ENCODE results near the gene EGFL8. TPM values are rescaled to one million over a fixed set of nuclear protein-coding genes. Genes with fewer than 3 reads are reported as not detected.
"Not testable (repeated sequence)": the region's sequence is repeated elsewhere in the genome, so short reads cannot be mapped to it uniquely, and the experiment has no call there.

The EGFL8 gene
- total RNA-seq, 2 experiments from 2014 or later: 12.8 to 14.0 TPM

DNA sequence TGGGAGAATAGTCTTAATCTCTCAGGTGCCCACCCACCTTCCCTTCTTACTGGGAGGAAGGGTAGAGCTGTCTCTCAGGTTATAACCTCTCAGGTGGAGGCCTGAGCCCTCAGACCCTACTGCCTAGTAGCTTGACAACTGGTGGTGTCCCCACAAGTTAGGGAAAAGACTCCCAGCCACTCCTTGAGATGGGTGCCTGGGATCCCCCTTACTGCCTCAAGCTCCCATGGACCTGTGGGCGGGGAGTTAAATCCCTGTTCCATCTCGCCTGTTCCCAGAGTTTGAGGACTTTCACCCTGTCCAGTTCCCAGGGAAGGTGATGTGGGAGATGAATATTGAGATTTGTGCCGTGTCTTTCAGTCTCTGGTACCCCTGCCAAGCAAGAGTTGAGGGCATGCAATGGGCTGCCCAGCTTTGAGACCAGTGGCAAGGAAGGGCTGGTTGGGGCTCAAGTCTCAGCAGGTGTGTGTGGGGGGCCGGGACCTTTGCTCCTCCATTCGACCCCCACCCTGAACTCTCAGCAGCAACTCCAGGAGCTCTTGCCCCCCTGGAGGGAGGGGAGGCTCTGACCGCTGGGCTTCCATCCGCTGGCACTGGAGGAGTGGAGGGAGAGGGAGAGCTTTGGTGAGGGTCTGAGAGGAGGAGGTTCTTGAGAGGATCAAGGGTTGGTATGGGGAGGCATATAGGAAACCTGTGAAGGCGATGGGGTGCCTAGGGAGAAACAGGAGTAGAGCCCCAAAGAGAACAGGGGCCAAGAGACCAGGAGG is 26.7 kb downstream of the EGFL8 start:
- Mint-ChIP-seq H3K27me3 (no peaks in the 10 kb centered on the region), H3K9me3 (no peaks in the 10 kb centered on the region), H3K4me3 (peak overlapping the region; percentile 92), H3K36me3 (peaks cover 39% of the 10 kb centered on the region), H3K4me1 (peaks cover 56% of the 10 kb centered on the region), H3K27ac (peak overlapping the region; percentile 93)
- no peak for DNase-seq

DNA sequence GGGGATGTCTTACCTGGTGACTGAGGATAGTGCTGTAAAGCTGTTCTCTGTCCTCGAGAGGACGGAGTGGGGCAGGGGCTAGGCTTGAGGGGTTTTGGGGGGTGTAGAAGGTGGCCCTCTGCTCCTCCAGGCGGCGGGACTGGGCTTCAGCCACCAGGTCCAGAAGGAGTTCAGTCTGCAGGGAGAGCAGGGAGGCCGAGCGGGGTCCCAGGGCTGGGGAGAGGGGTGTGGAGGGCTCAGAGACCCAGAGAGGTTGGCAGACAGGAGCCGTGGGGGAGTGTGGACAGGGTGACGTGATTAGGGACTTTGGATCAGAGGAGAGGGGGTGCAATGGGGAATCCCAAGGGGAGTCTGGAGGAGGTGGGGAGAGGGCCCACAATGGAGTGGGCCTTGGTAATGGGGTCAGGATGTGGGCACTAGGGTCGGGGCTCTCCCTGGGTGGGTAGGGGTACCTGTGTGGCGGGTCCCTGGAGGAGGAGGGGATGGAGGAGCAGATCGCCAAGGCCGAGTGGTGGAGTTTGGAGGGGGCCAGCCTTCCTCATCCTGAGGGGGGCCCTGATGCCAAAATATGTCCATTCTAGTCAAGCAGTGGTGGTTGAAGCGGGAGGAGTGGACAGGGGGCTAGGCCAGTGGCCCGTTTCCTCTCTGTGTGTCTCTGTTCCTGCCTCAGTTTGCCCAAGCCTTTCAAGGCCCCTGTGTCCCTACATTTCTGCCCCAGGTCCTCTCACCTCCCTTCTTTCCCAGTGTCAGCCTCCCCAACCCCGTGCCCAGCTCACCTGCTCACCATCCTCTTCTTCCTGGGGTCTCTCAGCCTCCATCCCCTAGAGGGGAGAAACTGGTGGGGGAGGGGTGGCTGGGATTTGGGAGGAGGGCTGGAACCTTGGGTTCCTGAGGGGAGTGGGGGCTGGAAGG is 27.6 kb downstream of the EGFL8 start:
- Mint-ChIP-seq H3K27me3 (no peaks in the 10 kb centered on the region), H3K4me3 (peak overlapping the region; percentile 92), H3K4me1 (peaks cover 52% of the 10 kb centered on the region), H3K27ac (peak overlapping the region; percentile 93), H3K36me3 (peaks cover 31% of the 10 kb centered on the region), H3K9me3 (no peaks in the 10 kb centered on the region)
- no peak for DNase-seq

DNA sequence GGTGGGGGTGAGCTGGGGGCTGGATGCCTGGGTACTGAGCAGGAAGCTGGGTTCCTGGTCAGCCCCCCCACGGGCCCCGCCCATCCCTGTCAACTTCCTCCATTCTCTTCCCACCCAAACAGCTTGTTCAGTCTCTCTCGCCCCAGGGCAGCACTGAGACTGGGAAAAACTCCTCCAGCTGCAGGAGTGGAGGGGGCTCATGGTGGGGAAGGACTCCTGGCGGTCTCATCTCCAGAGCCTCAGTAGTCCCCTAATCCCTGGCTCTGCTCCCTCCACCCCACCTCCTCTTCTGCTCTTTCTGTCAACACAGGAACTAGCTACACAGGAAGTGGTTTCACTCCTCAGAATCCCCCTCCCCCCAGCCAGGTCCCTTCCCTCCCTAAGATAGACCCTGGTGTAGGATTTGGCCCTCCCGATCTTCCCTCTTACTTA is 28.2 kb downstream of the EGFL8 start, which contains the start of gene GPSM3:
GPSM3 (minus strand) TSS at position 36 of the 432 bp plus-strand sequence. CDS start 130 bp downstream, outside the sequence.
- Mint-ChIP-seq H3K9me3 (no peaks in the 10 kb centered on the region), H3K36me3 (peaks cover 26% of the 10 kb centered on the region), H3K4me3 (peak within 1 kb of the TSS; percentile 92), H3K4me1 (peaks cover 46% of the 10 kb centered on the region), H3K27me3 (no peaks in the 10 kb centered on the region), H3K27ac (peak within 1 kb of the TSS; percentile 93)
- DNase-seq: peak; percentile 50

DNA sequence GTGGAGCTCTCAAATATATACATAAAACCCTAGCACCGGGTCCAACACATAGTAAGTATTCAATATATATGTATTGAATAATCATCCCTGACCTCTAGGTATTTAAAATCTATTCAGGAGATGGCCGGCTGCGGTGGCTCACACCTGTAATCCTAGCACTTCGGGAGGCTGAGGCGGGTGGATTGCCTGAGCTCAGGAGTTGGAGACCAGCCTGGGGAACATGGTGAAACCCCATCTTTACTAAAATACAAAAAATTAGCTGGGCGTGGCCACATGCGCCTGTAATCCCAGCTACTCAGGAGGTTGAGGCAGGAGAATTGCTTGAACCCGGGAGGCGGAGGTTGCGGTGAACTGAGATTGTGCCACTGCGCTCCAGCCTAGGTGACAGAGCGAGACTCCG is 28.7 kb downstream of the EGFL8 start:
- H3K9me3 Mint-ChIP-seq, DNase-seq, H3K27me3 Mint-ChIP-seq: not testable (repeated sequence)
- H3K4me3 Mint-ChIP-seq: peak overlapping the region; percentile 92
- peaks cover 22% of the 10 kb centered on the region for H3K36me3 Mint-ChIP-seq
- H3K27ac Mint-ChIP-seq: peak overlapping the region; percentile 93
- H3K4me1 Mint-ChIP-seq: peaks cover 41% of the 10 kb centered on the region

DNA sequence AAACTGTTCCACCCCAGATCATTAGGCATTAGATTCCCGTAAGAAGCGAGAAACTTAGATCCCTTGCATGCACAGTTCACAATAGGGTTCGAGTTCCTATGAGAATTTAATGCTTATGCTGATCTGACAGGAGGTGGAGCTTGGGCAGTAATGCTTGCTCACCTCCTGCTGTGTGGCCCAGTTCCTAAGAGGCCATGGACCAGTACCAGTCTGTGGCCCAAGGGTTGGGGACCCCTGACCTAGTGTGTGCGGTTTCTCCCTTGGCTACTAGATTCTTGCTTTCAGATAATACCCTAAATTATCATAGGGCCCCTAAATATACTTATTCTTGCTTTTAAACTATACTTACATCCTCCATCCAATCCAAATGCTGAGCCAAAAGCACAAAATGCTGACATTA is 30.0 kb downstream of the EGFL8 start:
- peak overlapping the region; percentile 91 for H3K4me3 Mint-ChIP-seq
- peaks cover 33% of the 10 kb centered on the region for H3K4me1 Mint-ChIP-seq
- H3K27me3 Mint-ChIP-seq: no peaks in the 10 kb centered on the region

DNA sequence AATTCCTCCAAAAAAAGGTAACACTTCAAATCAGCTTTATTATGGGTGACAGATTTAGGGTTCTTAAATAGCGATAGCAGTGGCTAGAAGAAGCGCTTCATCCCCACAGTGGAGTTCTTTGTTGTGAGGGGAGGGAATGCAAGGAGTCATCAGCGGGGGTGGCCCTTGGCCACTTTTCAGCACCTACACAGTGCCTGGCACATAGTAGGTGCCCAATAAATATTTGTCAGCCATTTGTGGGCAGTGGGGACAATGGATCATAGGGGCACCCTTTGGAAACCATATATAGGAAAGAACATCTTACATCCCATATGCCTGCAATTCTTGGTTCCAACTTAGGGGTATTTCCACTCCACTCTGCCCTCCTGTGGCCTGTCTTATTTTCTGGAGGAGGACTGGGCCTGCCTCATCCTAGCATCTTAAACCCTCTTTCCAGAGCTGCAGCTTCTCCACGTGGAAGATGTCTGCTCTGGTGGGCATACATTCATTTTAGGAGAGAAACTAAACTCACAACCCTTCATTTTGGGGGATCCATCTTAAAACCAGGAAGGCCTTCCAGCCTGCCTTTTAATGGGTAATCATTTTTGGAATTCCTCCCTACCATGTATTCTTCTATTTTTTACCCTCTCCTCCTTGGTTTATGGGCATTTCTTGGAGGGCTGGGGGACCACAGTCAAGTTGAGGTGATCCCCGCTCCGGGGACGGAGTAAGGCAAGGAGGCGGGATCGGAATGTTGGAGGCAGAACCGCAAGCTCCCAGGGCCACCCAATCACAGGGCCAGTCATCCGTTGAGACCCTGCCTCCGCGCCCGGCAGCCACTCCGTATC is 30.6 kb downstream of the EGFL8 start:
- peak overlapping the region; percentile 91 for H3K4me3 Mint-ChIP-seq
- H3K36me3 Mint-ChIP-seq: peaks cover 8% of the 10 kb centered on the region
- DNase-seq: no peak
- peak overlapping the region; percentile 94 for H3K27ac Mint-ChIP-seq
- H3K27me3 Mint-ChIP-seq: no peaks in the 10 kb centered on the region
- peaks cover 33% of the 10 kb centered on the region for H3K4me1 Mint-ChIP-seq
- no peaks in the 10 kb centered on the region for H3K9me3 Mint-ChIP-seq

More for the DNA sequence above, 30.0 kb downstream of the EGFL8 start:
- peak overlapping the region; percentile 94 for H3K27ac Mint-ChIP-seq
- no peak for DNase-seq
- H3K9me3 Mint-ChIP-seq: no peaks in the 10 kb centered on the region
- H3K36me3 Mint-ChIP-seq: peaks cover 9% of the 10 kb centered on the region

DNA sequence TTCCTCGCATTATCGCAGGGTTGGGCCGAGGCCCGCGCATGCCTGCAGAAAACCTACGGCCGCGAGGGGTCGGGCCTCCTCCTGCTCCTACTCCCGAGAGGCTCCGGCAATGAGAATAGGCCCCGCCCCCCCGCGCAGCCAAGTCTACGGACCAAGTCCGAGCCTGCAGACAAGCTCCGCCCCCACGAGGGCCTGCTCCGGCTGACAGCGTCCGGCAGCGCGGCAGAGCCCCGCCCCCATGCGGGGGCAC is 31.2 kb downstream of the EGFL8 start:
- Mint-ChIP-seq H3K27ac (peak overlapping the region; percentile 99), H3K4me1 (peaks cover 33% of the 10 kb centered on the region), H3K36me3 (peaks cover 8% of the 10 kb centered on the region)

DNA sequence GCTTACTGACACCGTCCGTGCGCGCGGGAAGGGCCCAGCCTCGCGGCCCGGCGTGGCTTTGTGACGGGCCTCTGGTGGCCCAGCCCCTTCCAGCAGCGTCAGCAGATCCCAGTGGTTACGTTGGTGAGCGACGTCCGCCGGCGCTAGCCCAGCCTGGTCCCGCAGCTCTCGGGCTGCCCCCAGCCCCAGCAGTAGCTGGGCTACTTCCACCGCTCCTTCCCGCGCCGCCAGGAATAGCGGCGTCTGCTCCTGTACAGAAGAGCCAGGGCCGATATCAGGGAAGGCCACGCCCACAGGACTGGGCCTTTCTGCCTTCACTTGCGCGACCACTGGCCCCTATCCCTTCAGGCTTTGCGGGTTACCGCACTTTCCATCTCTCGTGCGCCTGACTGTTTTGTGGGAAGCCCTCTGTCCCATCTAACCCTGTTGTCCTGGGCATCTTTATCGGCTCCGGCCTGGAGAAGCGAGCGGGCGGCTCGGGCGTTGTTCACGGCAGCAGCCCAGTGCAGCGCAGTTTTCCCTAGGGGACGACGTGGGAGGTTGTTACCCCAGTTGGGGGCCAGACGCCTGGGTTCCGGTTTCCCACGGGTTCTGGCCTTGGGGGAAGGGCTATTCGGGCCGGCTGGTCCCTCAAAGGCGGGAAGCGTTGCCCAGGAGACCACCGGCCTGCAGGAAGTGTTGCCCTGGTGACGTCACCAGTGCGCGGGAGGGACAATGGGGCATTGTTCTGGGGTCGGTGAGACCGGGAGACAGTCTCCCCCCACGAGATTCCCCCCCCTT is 31.7 kb downstream of the EGFL8 start:
- Mint-ChIP-seq H3K4me1 (peaks cover 31% of the 10 kb centered on the region), H3K4me3 (peak overlapping the region; percentile 96), H3K27me3 (no peaks in the 10 kb centered on the region), H3K27ac (peak overlapping the region; percentile 99), H3K36me3 (peaks cover 6% of the 10 kb centered on the region), H3K9me3 (no peaks in the 10 kb centered on the region)
- peak; percentile 78 for DNase-seq

More for the DNA sequence above, 31.2 kb downstream of the EGFL8 start:
- Mint-ChIP-seq H3K9me3 (no peaks in the 10 kb centered on the region), H3K4me3 (peak overlapping the region; percentile 96), H3K27me3 (no peaks in the 10 kb centered on the region)
- peak; percentile 100 for DNase-seq

DNA sequence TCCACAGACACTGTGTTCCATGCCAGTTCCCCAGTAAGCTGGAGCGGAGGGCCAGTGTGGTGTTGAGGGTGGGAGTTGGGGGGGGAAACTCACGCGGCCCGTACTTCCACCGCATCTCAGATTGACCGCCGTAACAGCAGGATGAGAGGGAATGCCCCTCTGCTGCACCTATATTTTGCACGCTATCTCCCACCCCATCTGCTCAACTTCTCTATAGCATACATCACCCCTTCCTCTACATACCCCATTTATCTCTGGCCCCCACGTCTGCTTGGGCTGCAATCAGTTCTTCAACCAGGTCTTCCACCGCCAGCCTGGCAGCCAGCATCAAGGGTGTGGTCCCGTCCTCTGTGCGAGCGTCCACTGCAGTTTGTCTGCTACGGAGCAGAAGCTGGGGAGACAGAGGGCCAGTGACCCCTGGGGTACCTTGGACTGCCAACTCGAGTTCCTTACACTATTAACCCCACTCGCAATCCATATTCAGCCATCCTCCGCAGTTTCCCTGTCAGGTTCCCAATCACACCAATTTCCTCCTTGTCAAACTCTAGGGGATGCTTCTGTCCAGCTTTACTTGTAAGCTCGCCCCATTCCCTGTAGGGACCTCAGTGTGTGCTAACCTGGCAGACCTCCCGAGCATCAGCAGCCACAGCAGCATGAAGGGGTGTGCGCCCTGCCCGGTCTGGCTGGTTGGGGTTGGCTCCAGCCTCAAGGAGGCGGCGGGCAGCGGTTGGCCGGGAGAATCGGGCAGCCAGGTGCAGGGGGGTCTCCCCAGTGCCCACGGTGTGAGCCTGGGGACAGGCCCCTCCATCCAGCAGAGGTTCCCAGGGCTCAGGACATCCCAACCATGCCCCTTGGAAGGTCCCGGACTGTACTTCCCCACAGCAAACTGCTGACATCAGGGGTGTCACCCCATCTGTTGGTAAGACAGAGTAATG is 32.6 kb downstream of the EGFL8 start:
- H3K4me1 Mint-ChIP-seq: peaks cover 31% of the 10 kb centered on the region

DNA sequence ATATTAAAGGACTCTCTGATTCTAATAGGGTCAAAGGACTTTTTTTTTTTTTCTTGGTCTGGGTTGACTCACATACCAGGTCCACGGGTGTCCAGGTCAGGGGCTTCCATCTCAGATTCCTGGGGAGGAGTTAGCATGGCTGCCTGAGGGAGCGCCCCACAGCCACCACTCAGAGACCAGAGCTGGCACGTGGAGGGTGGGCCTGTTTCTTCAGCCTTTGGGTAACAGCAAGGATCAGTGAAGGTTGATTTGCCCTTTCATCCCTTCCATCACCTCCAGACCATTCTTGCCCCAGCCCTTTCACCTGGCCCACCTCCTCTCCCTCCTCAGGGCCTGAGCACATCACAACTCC is 33.9 kb downstream of the EGFL8 start:
- Mint-ChIP-seq H3K9me3 (no peaks in the 10 kb centered on the region), H3K36me3 (peaks cover 2% of the 10 kb centered on the region), H3K4me3 (no peak overlapping the region), H3K27ac (no peak overlapping the region), H3K4me1 (peaks cover 24% of the 10 kb centered on the region), H3K27me3 (no peaks in the 10 kb centered on the region)
- DNase-seq: no peak

More for the DNA sequence above, 32.6 kb downstream of the EGFL8 start:
- Mint-ChIP-seq H3K9me3 (no peaks in the 10 kb centered on the region), H3K27ac (peak overlapping the region; percentile 99), H3K27me3 (no peaks in the 10 kb centered on the region), H3K4me3 (peak overlapping the region; percentile 96), H3K36me3 (peaks cover 3% of the 10 kb centered on the region)
- no peak for DNase-seq

DNA sequence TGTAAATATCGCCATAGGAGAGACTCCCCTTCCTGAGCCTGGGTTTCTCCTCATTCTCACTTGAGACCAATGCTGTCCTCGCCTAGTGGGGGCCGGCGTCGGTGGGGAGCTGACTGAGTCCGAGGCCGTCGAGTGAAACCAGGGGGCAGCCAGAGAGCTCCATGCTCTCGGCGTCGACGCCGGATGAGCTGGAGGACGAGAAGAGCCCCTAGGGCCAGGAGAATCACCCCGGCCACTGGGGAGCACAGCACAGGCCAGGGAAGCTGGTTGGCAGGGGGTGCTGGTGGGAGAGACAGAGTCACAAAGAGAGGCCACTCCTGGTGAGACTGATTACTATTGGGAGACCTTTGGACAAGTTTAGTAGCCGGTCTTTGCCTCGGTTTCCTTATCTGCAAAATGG is 34.5 kb downstream of the EGFL8 start:
- no peak for DNase-seq
- H3K4me1 Mint-ChIP-seq: peaks cover 18% of the 10 kb centered on the region
- no peaks in the 10 kb centered on the region for H3K27me3 Mint-ChIP-seq
- no peak overlapping the region for H3K27ac Mint-ChIP-seq
- H3K9me3 Mint-ChIP-seq: no peaks in the 10 kb centered on the region
- H3K36me3 Mint-ChIP-seq: peaks cover 2% of the 10 kb centered on the region
- H3K4me3 Mint-ChIP-seq: no peak overlapping the region

DNA sequence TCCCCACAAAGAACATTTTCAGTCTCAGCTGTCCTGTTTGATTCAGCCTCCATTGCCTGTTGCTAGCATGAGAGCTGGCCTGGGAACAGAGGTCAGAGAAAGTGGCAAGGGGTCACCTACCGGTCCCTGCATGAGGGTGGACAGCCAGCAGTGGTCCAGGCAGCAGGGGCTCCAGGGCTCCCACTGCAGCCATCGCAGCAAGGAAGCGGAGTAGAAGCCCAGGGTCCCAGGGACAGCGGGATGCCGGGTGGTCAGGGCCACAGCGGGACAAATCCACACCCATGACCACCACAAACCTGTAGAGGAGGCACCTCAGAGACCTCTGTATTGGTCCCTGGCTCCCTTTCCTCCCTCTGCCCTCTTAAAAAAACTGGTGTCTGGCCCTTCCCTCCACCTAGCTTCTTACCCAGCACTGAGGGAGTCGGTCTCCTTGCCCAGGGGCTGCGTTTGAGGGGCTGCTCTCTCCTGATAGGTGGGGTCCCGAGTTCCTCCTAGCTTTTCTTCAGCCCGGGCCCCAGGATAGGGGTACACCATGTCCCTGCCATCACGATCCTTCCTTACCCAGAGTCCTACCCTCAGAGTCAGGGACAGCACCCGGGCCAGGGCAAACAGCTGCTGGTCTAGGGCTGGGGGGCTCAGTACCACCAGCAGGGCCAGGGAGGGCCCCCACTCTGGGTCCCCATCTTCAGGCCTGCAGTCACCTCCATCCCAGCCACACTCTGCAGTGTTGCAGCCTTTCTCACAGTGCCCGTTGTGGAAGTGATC is 36.5 kb downstream of the EGFL8 start:
- Mint-ChIP-seq H3K9me3 (no peaks in the 10 kb centered on the region), H3K36me3 (no peaks in the 10 kb centered on the region), H3K4me3 (no peak overlapping the region), H3K4me1 (peaks cover 5% of the 10 kb centered on the region), H3K27ac (no peak overlapping the region), H3K27me3 (no peaks in the 10 kb centered on the region)
- no peak for DNase-seq

DNA sequence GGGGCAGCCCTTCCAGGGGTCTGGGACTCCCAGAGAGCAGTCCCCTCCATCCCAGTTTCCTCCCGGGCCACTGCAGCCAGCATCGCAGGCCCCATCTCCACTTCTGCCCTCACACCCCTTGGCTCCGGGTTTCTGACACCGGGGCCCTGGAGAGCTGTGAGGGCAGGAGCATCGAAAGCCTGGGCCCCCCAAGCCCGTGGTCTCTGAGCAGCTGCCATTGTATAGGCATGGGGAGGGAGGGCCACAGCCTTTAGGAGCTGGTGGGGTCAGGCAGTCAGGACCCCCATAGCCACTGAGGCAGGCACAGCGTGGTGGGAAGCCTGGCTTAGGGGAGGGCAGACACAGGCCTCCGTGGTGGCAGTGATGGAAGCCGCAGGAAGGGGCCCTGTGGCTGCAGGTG is 37.8 kb downstream of the EGFL8 start:
- no peak overlapping the region for H3K4me3 Mint-ChIP-seq
- no peaks in the 10 kb centered on the region for H3K36me3 Mint-ChIP-seq
- H3K27me3 Mint-ChIP-seq: no peaks in the 10 kb centered on the region
- H3K27ac Mint-ChIP-seq: no peak overlapping the region
- DNase-seq: no peak
- no peaks in the 10 kb centered on the region for H3K4me1 Mint-ChIP-seq
- no peaks in the 10 kb centered on the region for H3K9me3 Mint-ChIP-seq

All from activated naive CD8-positive, alpha-beta T cell treated with anti-CD3 and anti-CD28 coated beads for 36 hours (primary cell).